Measurements from ENCODE around the gene ALPL. TPM values are rescaled to one million over a fixed set of nuclear protein-coding genes. Genes with fewer than 3 reads are reported as not detected.
A peak's percentile ranks its signal among the peaks of the same experiment; 100 is the strongest.

The ALPL gene
- total RNA-seq, 2 donors from 2014 or later, result 1.6 to 1.7 TPM

- Histone ChIP-seq H3K9me3 (no peaks in the 10 kb centered on the region), H3K27me3 (no peaks in the 10 kb centered on the region), H3K4me3 (no peak overlapping the region), H3K9ac (ENCODE audit: low read depth in 2 of 2, low read length in 2 of 2) (no peak overlapping the region), H3K4me1 (no peaks in the 10 kb centered on the region), H3K36me3 (no peaks in the 10 kb centered on the region), H3K27ac (no peak overlapping the region)
- TF ChIP-seq, protein P1, sequence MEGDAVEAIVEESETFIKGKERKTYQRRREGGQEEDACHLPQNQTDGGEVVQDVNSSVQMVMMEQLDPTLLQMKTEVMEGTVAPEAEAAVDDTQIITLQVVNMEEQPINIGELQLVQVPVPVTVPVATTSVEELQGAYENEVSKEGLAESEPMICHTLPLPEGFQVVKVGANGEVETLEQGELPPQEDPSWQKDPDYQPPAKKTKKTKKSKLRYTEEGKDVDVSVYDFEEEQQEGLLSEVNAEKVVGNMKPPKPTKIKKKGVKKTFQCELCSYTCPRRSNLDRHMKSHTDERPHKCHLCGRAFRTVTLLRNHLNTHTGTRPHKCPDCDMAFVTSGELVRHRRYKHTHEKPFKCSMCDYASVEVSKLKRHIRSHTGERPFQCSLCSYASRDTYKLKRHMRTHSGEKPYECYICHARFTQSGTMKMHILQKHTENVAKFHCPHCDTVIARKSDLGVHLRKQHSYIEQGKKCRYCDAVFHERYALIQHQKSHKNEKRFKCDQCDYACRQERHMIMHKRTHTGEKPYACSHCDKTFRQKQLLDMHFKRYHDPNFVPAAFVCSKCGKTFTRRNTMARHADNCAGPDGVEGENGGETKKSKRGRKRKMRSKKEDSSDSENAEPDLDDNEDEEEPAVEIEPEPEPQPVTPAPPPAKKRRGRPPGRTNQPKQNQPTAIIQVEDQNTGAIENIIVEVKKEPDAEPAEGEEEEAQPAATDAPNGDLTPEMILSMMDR (IDR thresholded peaks at IDR 0.05), result no peak
- intact Hi-C loops (cut with DNase I), result no loop called here
- DNase-seq, result no peak
Observed at GRCh38 chr1:21618561-21619374, 109.5 kb downstream of the ALPL start.

DNA sequence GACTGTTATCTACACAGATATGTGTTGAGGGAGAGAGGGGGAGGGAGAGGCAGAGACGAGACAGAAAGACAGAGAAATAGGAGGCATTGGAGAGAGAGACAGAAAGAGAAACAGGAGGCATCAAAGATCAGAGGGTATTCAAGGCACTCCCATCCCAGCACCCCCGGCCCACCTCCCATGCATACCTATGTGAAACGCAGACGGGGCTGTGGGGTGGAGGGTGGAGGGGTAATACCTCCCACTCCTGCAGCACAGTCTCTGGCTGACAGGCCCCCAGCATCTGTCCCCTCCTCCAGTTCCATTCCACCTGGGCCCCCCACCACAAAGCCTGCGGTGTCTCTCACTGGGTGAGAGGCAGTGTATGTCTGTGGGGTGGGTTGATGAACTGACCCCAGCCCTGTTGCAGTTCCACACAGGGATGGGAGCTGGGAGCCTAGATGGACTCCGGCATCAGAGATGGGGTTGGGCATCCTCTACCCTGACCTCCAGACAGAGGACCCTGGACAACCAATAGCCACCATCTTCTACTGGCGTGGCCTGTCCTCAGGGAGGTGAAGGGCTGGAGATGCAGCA is 110.2 kb downstream of the ALPL start:
- intact Hi-C loops (cut with DNase I), result no loop called here
- DNase-seq, result no peak
- Histone ChIP-seq H3K9me3 (no peaks in the 10 kb centered on the region), H3K9ac (ENCODE audit: low read depth in 2 of 2, low read length in 2 of 2) (peak overlapping the region in 1 of 2 donors; percentile 3), H3K4me3 (no peak overlapping the region), H3K4me1 (no peaks in the 10 kb centered on the region), H3K27ac (no peak overlapping the region), H3K36me3 (no peaks in the 10 kb centered on the region), H3K27me3 (no peaks in the 10 kb centered on the region)
- TF ChIP-seq, protein P1 (IDR thresholded peaks at IDR 0.05), result no peak

- peak overlapping the region in 1 of 2 donors; percentile 66 for H3K9ac ChIP-seq (ENCODE audit: low read depth in 2 of 2, low read length in 2 of 2)
- TF ChIP-seq, protein P1 (IDR thresholded peaks at IDR 0.05), result no peak
- H3K27me3 ChIP-seq, result no peaks in the 10 kb centered on the region
- no peak overlapping the region for H3K4me3 ChIP-seq
- DNase-seq, result no peak
- no peaks in the 10 kb centered on the region for H3K36me3 ChIP-seq
- no peaks in the 10 kb centered on the region for H3K9me3 ChIP-seq
- intact Hi-C loops (cut with DNase I), result no loop called here
- H3K4me1 ChIP-seq, result no peaks in the 10 kb centered on the region
- no peak overlapping the region for H3K27ac ChIP-seq
Observed at GRCh38 chr1:21620011-21620410, 110.8 kb downstream of the ALPL start.

GRCh38 chr1:21620496-21620895 is 111.3 kb downstream of the ALPL start:
- H3K27ac ChIP-seq, result no peak overlapping the region
- TF ChIP-seq, protein P1 (IDR thresholded peaks at IDR 0.05), result no peak
- DNase-seq, result no peak
- H3K9ac ChIP-seq (ENCODE audit: low read depth in 2 of 2, low read length in 2 of 2), result peak overlapping the region in 1 of 2 donors; percentile 66
- no peaks in the 10 kb centered on the region for H3K36me3 ChIP-seq
- no peaks in the 10 kb centered on the region for H3K9me3 ChIP-seq
- H3K4me3 ChIP-seq, result peak overlapping the region; percentile 40
- intact Hi-C loops (cut with DNase I), result no loop called here
- no peaks in the 10 kb centered on the region for H3K27me3 ChIP-seq
- H3K4me1 ChIP-seq, result no peaks in the 10 kb centered on the region

- Histone ChIP-seq H3K4me3 (peak overlapping the region; percentile 40), H3K4me1 (no peaks in the 10 kb centered on the region), H3K9ac (ENCODE audit: low read depth in 2 of 2, low read length in 2 of 2) (peak overlapping the region in 1 of 2 donors; percentile 66), H3K27me3 (no peaks in the 10 kb centered on the region), H3K9me3 (no peaks in the 10 kb centered on the region), H3K36me3 (no peaks in the 10 kb centered on the region), H3K27ac (no peak overlapping the region)
- TF ChIP-seq, protein P1 (IDR thresholded peaks at IDR 0.05), result no peak
- no peak for DNase-seq
- intact Hi-C loops (cut with DNase I), result no loop called here
Observed at GRCh38 chr1:21621051-21621450, 111.8 kb downstream of the ALPL start.
